ENCODE data around the gene SDCBP2. TPM values are rescaled to one million over a fixed set of nuclear protein-coding genes. Genes with fewer than 3 reads are reported as not detected.

Gene SDCBP2
- total RNA-seq, 1 experiment from 2014 or later: 1.9 TPM

DNA sequence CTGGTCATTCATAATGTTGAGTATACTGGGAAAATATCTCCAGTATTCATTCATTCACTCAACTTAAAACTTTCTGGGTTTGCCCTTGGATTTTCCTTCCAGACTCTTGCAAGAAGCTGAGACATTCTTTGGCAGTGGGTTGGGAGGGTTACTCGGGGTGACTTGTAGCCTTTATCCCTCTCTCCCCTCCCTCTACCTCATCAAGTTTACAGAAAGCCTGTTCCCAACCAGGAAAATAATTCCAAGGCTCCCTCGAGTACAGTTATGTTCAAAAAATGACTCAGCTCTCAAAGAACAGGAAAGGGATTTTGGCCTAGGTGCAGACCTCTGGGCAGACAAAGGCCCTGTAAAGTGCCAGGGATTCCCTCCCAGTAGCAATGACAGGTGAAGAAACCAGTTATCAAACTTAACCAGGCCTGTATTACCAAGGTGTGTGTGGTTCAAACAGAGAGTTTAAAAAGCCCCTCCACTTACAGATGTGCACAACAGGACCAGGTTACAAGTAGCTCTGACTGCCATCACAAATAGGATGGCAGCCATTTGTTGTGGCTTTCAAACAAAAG is 41.7 kb upstream of the SDCBP2 start:
- DNase-seq: no peak
- Mint-ChIP-seq H3K27me3 (ENCODE audit: low read depth) (no peaks in the 10 kb centered on the region), H3K4me3 (no peak overlapping the region), H3K4me1 (peaks cover 3% of the 10 kb centered on the region in 2 experiments), H3K27ac (no peak overlapping the region), H3K9me3 (peaks cover 0 to 3% of the 10 kb centered on the region in 2 experiments; a peak in 1 of 5 replicates), H3K36me3 (ENCODE audit: insufficient read depth in 1 of 3, low read depth in 3 of 3) (peaks cover 19 to 72% (median 37%) of the 10 kb centered on the region in 3 experiments; a peak in 6 of 7 replicates)
- Histone ChIP-seq H3K9me3 (ENCODE audit: control insufficient read depth, low read depth, low read length) (no peaks in the 10 kb centered on the region), H2AK5ac (ENCODE audit: insufficient read length, low read length) (no peak overlapping the region), H3K4me2 (ENCODE audit: insufficient read depth, insufficient read length, low read length) (no peak overlapping the region), H2AFZ (ENCODE audit: low read length) (no peak overlapping the region), H2BK15ac (ENCODE audit: low read depth, low read length) (no peak overlapping the region), H3K14ac (ENCODE audit: insufficient read depth, low read length) (no peak overlapping the region), H3K27me3 (ENCODE audit: insufficient read depth, low read length) (no peaks in the 10 kb centered on the region), H2BK5ac (ENCODE audit: insufficient read length, low read length) (no peak overlapping the region), H3K56ac (ENCODE audit: insufficient read length, low read depth, low read length) (no peak overlapping the region), H4K8ac (replicated peaks; ENCODE audit: insufficient read length, low read depth, low read length) (no peak overlapping the region), H4K5ac (ENCODE audit: insufficient read length, low read depth, low read length) (no peak overlapping the region), H3K27ac (ENCODE audit: insufficient read length, low read depth, low read length) (no peak overlapping the region), H3K18ac (ENCODE audit: insufficient read length, low read depth, low read length) (no peak overlapping the region), H3T11ph (ENCODE audit: low read length) (no peak overlapping the region), H3K23ac (ENCODE audit: insufficient read length, low read depth, low read length) (no peak overlapping the region), H3K79me2 (ENCODE audit: insufficient read depth, low read length) (peaks cover 4% of the 10 kb centered on the region; the same call in 1 of the 2 replicates), H2BK120ac (ENCODE audit: low read depth, low read length, poor library complexity, severe bottlenecking) (no peak overlapping the region), H4K91ac (ENCODE audit: insufficient read length, low read depth, low read length) (no peak overlapping the region), H3K4me1 (ENCODE audit: insufficient read depth, low read length) (no peaks in the 10 kb centered on the region), H3K79me1 (ENCODE audit: insufficient read depth, low read depth, low read length, poor library complexity, severe bottlenecking) (peaks cover 7% of the 10 kb centered on the region), H2BK20ac (ENCODE audit: low read depth, low read length, poor library complexity, severe bottlenecking) (no peak overlapping the region), H3K9ac (ENCODE audit: extremely low read depth, insufficient read length, low read length) (no peak overlapping the region), H3K4ac (ENCODE audit: low read depth, low read length) (no peak overlapping the region), H4K20me1 (ENCODE audit: control insufficient read depth, insufficient read depth, insufficient read length) (no peaks in the 10 kb centered on the region), H3K23me2 (ENCODE audit: insufficient read length, low read depth, low read length, poor library complexity, severe bottlenecking) (no peaks in the 10 kb centered on the region), H2BK12ac (ENCODE audit: insufficient read length, low read depth, low read length) (no peak overlapping the region)
- WGBS (ENCODE audit: extremely low coverage, insufficient read length, low lambda C conversion rate): no CpG with 5 or more reads among the region's 2 CpGs
- TF ChIP-seq CTCF (conservative IDR thresholded peaks at IDR 0.05): no peak

All from H9 (cell line).